GM19351 (cell line): ENCODE measurements around the gene BGN.

Experiments
- ATAC-seq: cut with Tn5 transposase; IDR thresholded peaks from one replicate; pipeline ENCODE4 v1.9.1; 2021; ENCODE audit warnings: mild to moderate bottlenecking, moderate library complexity; ENCODE audit not compliant: unreplicated experiment

Gene BGN

GRCh38 chrX:153557618-153558355 lies 63.0 kb downstream of the BGN start:
- no peak for ATAC-seq
